HepG2 (cell line): Measurements from ENCODE around the gene ATP11A. TPM values are rescaled to one million over a fixed set of nuclear protein-coding genes. Genes with fewer than 3 reads are reported as not detected.

Experiments used
- ATAC-seq: fragments of 200-7000 bp; cut with Tn5 transposase; 3 replicates; pipeline ENCODE4 v1.9.1; 2020; ENCODE audit warnings: mild to moderate bottlenecking, moderate library complexity
- BruUV-seq: library from RNA; stranded (reverse); fragments of 400-500 nt; replicated peaks from 2 replicates; lab custom pipeline; 2021; lab: Mats Ljungman, UMichigan
- CTCF ChIA-PET: fragments of 300-600 bp; formaldehyde crosslinking; extraction: SDS; loops from one replicate; lab custom pipeline; 2021; ENCODE audit warnings: low total read pairs, inconsistent platforms, low intra/inter-chr PET ratio; lab: Yijun Ruan, JAX
- POLR2A ChIA-PET: fragments of 350-600 bp; sonication (Branson Sonifier 250); formaldehyde crosslinking; loops from one replicate; lab custom pipeline; 2020; ENCODE audit warnings: antibody characterized with exemption, inconsistent platforms; lab: Yijun Ruan, JAX
- DNase-seq: peaks from one replicate; pipeline ENCODE4 v3.0.0-alpha.2; 2015; ENCODE audit warnings: low spot score
- FAIRE-seq: peaks from 3 replicates; lab custom pipeline; 2011; peaks lifted over from hg19 to GRCh38; lab: Jason Lieb, UNC
- H2AFZ ChIP-seq: one replicate; pipeline ENCODE4 v1.6.1; 2011; ENCODE audit warnings: low read length, inconsistent platforms
- H3K27ac ChIP-seq: fragments of 300-600 bp; 3 replicates; pipeline ENCODE4 v1.8.0; 2011; ENCODE audit warnings: mixed run types, mild to moderate bottlenecking, mixed read lengths, low read length, inconsistent platforms; ENCODE audit not compliant: insufficient read depth; ENCODE audit errors: extremely low read length
- H3K27me3 ChIP-seq, 2 experiments: fragments of 200-600 bp in 1 of 2; 2 replicates in 1 of 2; 3 replicates in 1 of 2; pipeline versions ENCODE4 v1.6.0 to v1.8.0; 2011; ENCODE audit warnings: low read length in 2 of 2, mild to moderate bottlenecking in 2 of 2, moderate library complexity in 2 of 2, inconsistent platforms in 1 of 2; ENCODE audit not compliant: insufficient read depth in 2 of 2, control insufficient read depth in 1 of 2
- H3K36me3 ChIP-seq, 2 experiments: fragments of 200-600 bp in 1 of 2; replicated peaks in 1 of 2; 2 replicates in 1 of 2; 3 replicates in 1 of 2; pipeline versions ENCODE4 v1.5.1 to v1.8.0; 2011; ENCODE audit warnings: low read length in 2 of 2, inconsistent platforms in 1 of 2; ENCODE audit not compliant: insufficient read depth in 2 of 2, control insufficient read depth in 1 of 2
- H3K4me1 ChIP-seq: 2 replicates; pipeline ENCODE4 v1.5.1; 2012; ENCODE audit warnings: low read length, inconsistent platforms; ENCODE audit not compliant: insufficient read depth
- H3K4me2 ChIP-seq: 2 replicates; pipeline ENCODE4 v1.6.0; 2011; ENCODE audit warnings: low read depth, low read length, inconsistent platforms
- H3K4me3 ChIP-seq, 3 experiments: fragments of 200-600 bp in 1 of 3; sonication (generic), shearing (Covaris generic) in 1 of 3; replicated peaks in 1 of 3; 2 replicates each; pipeline ENCODE4 v1.5.1; 2011 to 2016; ENCODE audit warnings: low read length in 3 of 3, inconsistent platforms in 2 of 3, low read depth in 2 of 3, mild to moderate bottlenecking in 2 of 3, control low read depth in 1 of 3, mixed read lengths in 1 of 3; ENCODE audit not compliant: insufficient read depth in 1 of 3
- H3K79me2 ChIP-seq: one replicate; pipeline ENCODE4 v1.6.1; 2011; ENCODE audit warnings: low read length, inconsistent platforms; ENCODE audit not compliant: insufficient read depth
- H3K9ac ChIP-seq: 2 replicates; pipeline ENCODE4 v1.6.0; 2011; ENCODE audit warnings: mild to moderate bottlenecking, low read depth, low read length, inconsistent platforms; ENCODE audit not compliant: insufficient read depth
- H3K9me3 ChIP-seq: 2 replicates; pipeline ENCODE4 v1.5.1; 2012; ENCODE audit warnings: mild to moderate bottlenecking, low read length
- H4K20me1 ChIP-seq: 2 replicates; pipeline ENCODE4 v1.6.0; 2011; ENCODE audit warnings: inconsistent platforms, mild to moderate bottlenecking, low read length, moderate library complexity; ENCODE audit not compliant: insufficient read depth
- NPAS2 ChIP-seq: sonication (generic); formaldehyde crosslinking; IDR thresholded peaks from 2 replicates; pipeline ENCODE4 v1.8.0; 2022; ENCODE audit warnings: mild to moderate bottlenecking, missing genetic modification reagents, borderline replicate concordance
- ZFP36L2 ChIP-seq: sonication (generic); formaldehyde crosslinking; IDR thresholded peaks from 2 replicates; pipeline ENCODE4 v1.4.0; 2020; ENCODE audit warnings: missing genetic modification reagents
- WGBS: methylation state at CpG from one replicate; pipeline ENCODE4 v1.1.6; 2017; ENCODE audit warnings: low lambda C conversion rate; 5-methylcytosine and 5-hydroxymethylcytosine counted together
- in situ Hi-C: cut with HindIII; loops from 2 replicates; pipeline ENCODE4 v1.10.0; 2017; ENCODE audit warnings: low pct_unique_long_range_greater_than_20kb; ENCODE audit not compliant: extremely low pct_ligation_motif_present
- intact Hi-C: fragments of 100-400 bp; cut with micrococcal nuclease; formaldehyde crosslinking; loops from one replicate; pipeline ENCODE4 v1.10.0; 2022; ENCODE audit not compliant: unreplicated experiment
- polyA plus RNA-seq, 8 experiments: library from polyadenylated mRNA; depleted of rRNA in 3 of 8; stranded (reverse) in 7 of 8; unstranded in 1 of 8; fragments of >200 nt; fragmentation: Illumina TruSeq in 4 of 8; extraction: Trizol in 4 of 8; gene quantifications; 2 replicates each; pipeline versions ENCODE4 v1.2.1 to v1.2.3, GENCODE V29; 2011 to 2016; ENCODE audit warnings: low read depth in 4 of 8, missing spikeins in 1 of 8, mixed read lengths in 1 of 8; ENCODE audit not compliant: insufficient read depth in 1 of 8
- total RNA-seq, 5 experiments: library from RNA; depleted of rRNA; stranded (reverse); fragments of >200 nt; fragmentation: Illumina TruSeq; extraction: Trizol; gene quantifications; 2 replicates each; pipeline ENCODE4 v1.2.3, GENCODE V29; 2016; ENCODE audit warnings: low read depth in 1 of 5
- TF ChIP-seq, protein P1 (sequence below): sonication (generic); formaldehyde crosslinking; conservative IDR thresholded peaks from 2 replicates; pipeline ENCODE4 v1.4.0; 2020; ENCODE audit warnings: missing genetic modification reagents
- TF ChIP-seq, protein P2 (sequence below): sonication (generic); formaldehyde crosslinking; IDR thresholded peaks from 2 replicates; pipeline ENCODE4 v1.9.0; 2022; ENCODE audit warnings: low read depth, missing genetic modification reagents
- TF ChIP-seq, protein P3 (sequence below): sonication (generic); formaldehyde crosslinking; IDR thresholded peaks from 2 replicates; pipeline ENCODE4 v1.4.0; 2020; ENCODE audit warnings: mild to moderate bottlenecking, missing genetic modification reagents

The ATP11A gene
- total and polyA plus RNA-seq, 2 of the 13 experiments (the other 11 are each of a cell fraction or from before 2014, with no cell fraction given): 18.4 to 20.1 TPM

DNA sequence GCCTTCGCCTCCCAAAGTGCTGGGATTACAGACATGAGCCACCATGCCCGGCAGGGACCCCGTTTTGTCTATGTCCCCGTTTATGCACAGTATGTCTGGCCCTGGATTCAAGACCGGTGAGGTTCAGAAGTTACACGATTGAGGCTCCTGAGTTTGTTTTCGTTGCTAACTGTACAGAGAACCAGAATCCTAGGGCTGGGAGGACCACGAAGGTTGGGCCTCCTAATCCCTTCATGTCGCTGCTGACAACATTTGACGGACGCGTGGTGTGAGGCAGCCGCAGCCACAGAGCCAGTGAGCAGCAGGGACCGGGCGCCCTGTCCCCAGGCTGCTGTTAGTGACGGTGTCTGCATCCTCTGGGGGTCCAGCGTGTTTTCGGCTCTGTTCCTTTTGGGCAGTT is 91.4 kb downstream of the ATP11A start:
- Histone ChIP-seq H3K27me3 (no peaks in the 10 kb centered on the region), H3K4me1 (no peaks in the 10 kb centered on the region), H4K20me1 (peaks cover 52% of the 10 kb centered on the region), H3K27ac (no peak overlapping the region), H3K4me3 (no peak overlapping the region), H3K79me2 (peaks cover 55% of the 10 kb centered on the region), H3K9me3 (no peaks in the 10 kb centered on the region), H3K9ac (no peak overlapping the region), H2AFZ (no peak overlapping the region), H3K36me3 (peaks cover 9 to 23% of the 10 kb centered on the region in 2 experiments; a peak in 4 of 5 replicates), H3K4me2 (no peak overlapping the region)
- WGBS: 96% methylated on average over 14 of the region's 18 CpGs
- DNase-seq (no peak), ATAC-seq (no peak), FAIRE-seq (no peak)
- ChIA-PET CTCF (no interaction called here), POLR2A (no interaction called here)
- in situ Hi-C loops: no loop called here
- TF ChIP-seq, protein P1, sequence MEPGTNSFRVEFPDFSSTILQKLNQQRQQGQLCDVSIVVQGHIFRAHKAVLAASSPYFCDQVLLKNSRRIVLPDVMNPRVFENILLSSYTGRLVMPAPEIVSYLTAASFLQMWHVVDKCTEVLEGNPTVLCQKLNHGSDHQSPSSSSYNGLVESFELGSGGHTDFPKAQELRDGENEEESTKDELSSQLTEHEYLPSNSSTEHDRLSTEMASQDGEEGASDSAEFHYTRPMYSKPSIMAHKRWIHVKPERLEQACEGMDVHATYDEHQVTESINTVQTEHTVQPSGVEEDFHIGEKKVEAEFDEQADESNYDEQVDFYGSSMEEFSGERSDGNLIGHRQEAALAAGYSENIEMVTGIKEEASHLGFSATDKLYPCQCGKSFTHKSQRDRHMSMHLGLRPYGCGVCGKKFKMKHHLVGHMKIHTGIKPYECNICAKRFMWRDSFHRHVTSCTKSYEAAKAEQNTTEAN (CRISPR knock-in tag): no peak
- TF ChIP-seq, protein P2, sequence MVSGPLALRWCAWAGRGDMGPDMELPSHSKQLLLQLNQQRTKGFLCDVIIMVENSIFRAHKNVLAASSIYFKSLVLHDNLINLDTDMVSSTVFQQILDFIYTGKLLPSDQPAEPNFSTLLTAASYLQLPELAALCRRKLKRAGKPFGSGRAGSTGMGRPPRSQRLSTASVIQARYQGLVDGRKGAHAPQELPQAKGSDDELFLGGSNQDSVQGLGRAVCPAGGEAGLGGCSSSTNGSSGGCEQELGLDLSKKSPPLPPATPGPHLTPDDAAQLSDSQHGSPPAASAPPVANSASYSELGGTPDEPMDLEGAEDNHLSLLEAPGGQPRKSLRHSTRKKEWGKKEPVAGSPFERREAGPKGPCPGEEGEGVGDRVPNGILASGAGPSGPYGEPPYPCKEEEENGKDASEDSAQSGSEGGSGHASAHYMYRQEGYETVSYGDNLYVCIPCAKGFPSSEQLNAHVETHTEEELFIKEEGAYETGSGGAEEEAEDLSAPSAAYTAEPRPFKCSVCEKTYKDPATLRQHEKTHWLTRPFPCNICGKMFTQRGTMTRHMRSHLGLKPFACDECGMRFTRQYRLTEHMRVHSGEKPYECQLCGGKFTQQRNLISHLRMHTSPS (CRISPR knock-in tag): no peak
- TF ChIP-seq ZFP36L2 (CRISPR knock-in tag) (no peak), NPAS2 (CRISPR knock-in tag) (no peak)
- TF ChIP-seq, protein P3, sequence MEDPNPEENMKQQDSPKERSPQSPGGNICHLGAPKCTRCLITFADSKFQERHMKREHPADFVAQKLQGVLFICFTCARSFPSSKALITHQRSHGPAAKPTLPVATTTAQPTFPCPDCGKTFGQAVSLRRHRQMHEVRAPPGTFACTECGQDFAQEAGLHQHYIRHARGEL (CRISPR knock-in tag): no peak
- intact Hi-C loops: no loop called here
- BruUV-seq: no TSS peak
